ENCODE results near the gene RAB27B. TPM values are rescaled to one million over a fixed set of nuclear protein-coding genes. Genes with fewer than 3 reads are reported as not detected.
"Not testable (repeated sequence)": the region's sequence is repeated elsewhere in the genome, so short reads cannot be mapped to it uniquely, and the experiment has no call there.

RAB27B gene
- total RNA-seq, 1 experiment from 2014 or later: 1.1 TPM

DNA sequence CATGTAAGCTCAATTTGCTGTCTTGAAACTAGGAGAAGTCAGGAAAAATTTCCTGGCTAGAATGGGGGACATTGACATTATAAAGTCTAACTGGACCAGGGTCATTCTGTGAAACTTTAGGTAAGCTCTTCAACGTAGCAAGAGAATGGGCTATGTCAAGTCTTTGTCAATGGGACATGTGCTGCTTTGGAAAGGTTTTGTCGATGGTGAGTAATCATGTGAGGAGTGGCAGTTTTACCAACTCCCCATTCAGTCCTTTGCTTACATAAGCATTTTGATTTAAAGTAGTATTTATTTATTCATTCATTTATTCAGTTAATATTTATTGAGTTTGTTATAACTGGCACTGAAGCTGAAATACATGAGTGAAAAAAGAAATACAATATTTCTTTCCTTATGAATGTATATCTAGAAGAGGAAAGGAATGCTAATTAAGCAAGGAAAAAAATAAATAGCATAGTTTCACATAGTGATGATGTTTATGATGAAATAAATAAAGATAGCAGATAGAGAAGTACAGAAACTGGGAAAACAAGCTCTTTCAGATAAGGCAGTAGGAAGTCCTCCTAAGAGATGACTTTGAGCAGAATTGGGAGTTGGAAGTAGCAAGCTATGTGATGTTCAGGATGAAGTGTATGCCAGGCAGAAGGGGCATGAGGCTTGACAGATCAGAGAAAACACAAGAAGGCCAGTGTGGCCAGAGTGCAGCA is 25.4 kb upstream of the RAB27B start:
- H3K4me1 ChIP-seq (replicated peaks): peaks cover 5% of the 10 kb centered on the region; the same call in 1 of the 2 replicates
- H3K27me3 ChIP-seq (replicated peaks): no peaks in the 10 kb centered on the region
- DNase-seq (ENCODE audit: low read depth in 1 of 2, low spot score in 2 of 2): no peak
- H3K27ac ChIP-seq: no peak overlapping the region
- no peak overlapping the region for H3K4me3 ChIP-seq
- H3K9me3 ChIP-seq (replicated peaks): no peaks in the 10 kb centered on the region
- H3K36me3 ChIP-seq: no peaks in the 10 kb centered on the region

DNA sequence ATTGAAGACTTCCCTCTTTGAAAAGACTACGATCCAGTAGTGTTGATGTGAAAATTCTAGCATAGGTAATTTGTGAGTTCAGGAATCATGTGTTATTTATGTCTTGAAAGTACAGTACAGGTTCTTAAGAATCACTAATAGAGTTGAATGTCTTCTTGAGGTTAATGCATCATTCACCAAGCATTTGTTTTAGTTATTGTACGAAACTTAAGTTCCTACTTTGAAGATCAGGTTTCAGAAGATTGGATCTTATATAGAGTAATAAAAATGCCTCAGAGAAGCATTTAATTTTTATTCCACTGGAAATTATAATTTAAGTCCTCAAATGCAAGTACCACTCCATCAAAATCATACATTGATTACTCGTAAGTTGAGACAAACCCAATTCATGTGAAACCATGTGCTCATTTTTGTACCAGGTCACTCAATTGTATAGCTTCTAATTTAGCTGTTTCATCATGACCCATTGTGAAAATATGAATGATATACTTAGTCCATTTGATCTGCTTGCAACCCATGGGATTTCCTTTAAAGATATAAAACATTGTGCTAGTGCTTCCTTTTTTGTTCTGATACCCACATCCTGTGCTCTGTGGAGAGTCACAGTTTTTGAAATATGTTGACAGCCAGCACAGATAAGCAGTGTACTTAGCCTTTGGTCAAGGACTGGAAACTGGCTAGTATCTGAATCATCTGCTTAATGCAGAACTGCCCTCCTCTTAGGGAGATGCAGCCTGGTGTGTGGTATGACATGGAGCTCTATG is 22.5 kb upstream of the RAB27B start:
- no peak overlapping the region for H3K27ac ChIP-seq

GRCh38 chr18:54806526-54806925 is 21.8 kb upstream of the RAB27B start:
- Histone ChIP-seq H3K27ac (no peak overlapping the region), H3K36me3 (no peaks in the 10 kb centered on the region), H3K9me3 (replicated peaks) (no peaks in the 10 kb centered on the region), H3K4me3 (no peak overlapping the region), H3K27me3 (replicated peaks) (no peaks in the 10 kb centered on the region), H3K4me1 (replicated peaks) (peaks cover 5% of the 10 kb centered on the region; the same call in 1 of the 2 replicates)
- no peak for DNase-seq (ENCODE audit: low read depth in 1 of 2, low spot score in 2 of 2)

More for the DNA sequence above, 22.5 kb upstream of the RAB27B start:
- no peaks in the 10 kb centered on the region for H3K9me3 ChIP-seq (replicated peaks)
- no peaks in the 10 kb centered on the region for H3K27me3 ChIP-seq (replicated peaks)
- no peak for DNase-seq (ENCODE audit: low read depth in 1 of 2, low spot score in 2 of 2)
- H3K4me3 ChIP-seq: no peak overlapping the region
- H3K4me1 ChIP-seq (replicated peaks): peaks cover 5% of the 10 kb centered on the region; the same call in 1 of the 2 replicates
- H3K36me3 ChIP-seq: no peaks in the 10 kb centered on the region

- DNase-seq (ENCODE audit: low read depth in 1 of 2, low spot score in 2 of 2): no peak
- H3K4me3 ChIP-seq: no peak overlapping the region
- no peak overlapping the region for H3K27ac ChIP-seq
- H3K36me3 ChIP-seq: no peaks in the 10 kb centered on the region
- H3K9me3 ChIP-seq (replicated peaks): no peaks in the 10 kb centered on the region
- H3K27me3 ChIP-seq (replicated peaks): no peaks in the 10 kb centered on the region
- H3K4me1 ChIP-seq (replicated peaks): peaks cover 5% of the 10 kb centered on the region; the same call in 1 of the 2 replicates
Measured at GRCh38 chr18:54807303-54807702, 21.0 kb upstream of the RAB27B start.

- DNase-seq (ENCODE audit: low read depth in 1 of 2, low spot score in 2 of 2); H3K27me3 ChIP-seq (replicated peaks); H3K9me3 ChIP-seq (replicated peaks); H3K4me3 ChIP-seq; H3K27ac ChIP-seq; H3K36me3 ChIP-seq; H3K4me1 ChIP-seq (replicated peaks): not testable (repeated sequence)
Measured at GRCh38 chr18:54810662-54811061, 17.6 kb upstream of the RAB27B start.

- DNase-seq (ENCODE audit: low read depth in 1 of 2, low spot score in 2 of 2): no peak
- H3K27ac ChIP-seq: no peak overlapping the region
- no peak overlapping the region for H3K4me3 ChIP-seq
- H3K9me3 ChIP-seq (replicated peaks): no peaks in the 10 kb centered on the region
- no peaks in the 10 kb centered on the region for H3K4me1 ChIP-seq (replicated peaks)
- no peaks in the 10 kb centered on the region for H3K27me3 ChIP-seq (replicated peaks)
- H3K36me3 ChIP-seq: no peaks in the 10 kb centered on the region
Measured at GRCh38 chr18:54812885-54813284, 15.4 kb upstream of the RAB27B start.

- Histone ChIP-seq H3K4me3 (no peak overlapping the region), H3K4me1 (replicated peaks) (no peaks in the 10 kb centered on the region), H3K27ac (no peak overlapping the region), H3K36me3 (no peaks in the 10 kb centered on the region), H3K9me3 (replicated peaks) (no peaks in the 10 kb centered on the region), H3K27me3 (replicated peaks) (no peaks in the 10 kb centered on the region)
- no peak for DNase-seq (ENCODE audit: low read depth in 1 of 2, low spot score in 2 of 2)
Measured at GRCh38 chr18:54813305-54813704, 15.0 kb upstream of the RAB27B start.

DNA sequence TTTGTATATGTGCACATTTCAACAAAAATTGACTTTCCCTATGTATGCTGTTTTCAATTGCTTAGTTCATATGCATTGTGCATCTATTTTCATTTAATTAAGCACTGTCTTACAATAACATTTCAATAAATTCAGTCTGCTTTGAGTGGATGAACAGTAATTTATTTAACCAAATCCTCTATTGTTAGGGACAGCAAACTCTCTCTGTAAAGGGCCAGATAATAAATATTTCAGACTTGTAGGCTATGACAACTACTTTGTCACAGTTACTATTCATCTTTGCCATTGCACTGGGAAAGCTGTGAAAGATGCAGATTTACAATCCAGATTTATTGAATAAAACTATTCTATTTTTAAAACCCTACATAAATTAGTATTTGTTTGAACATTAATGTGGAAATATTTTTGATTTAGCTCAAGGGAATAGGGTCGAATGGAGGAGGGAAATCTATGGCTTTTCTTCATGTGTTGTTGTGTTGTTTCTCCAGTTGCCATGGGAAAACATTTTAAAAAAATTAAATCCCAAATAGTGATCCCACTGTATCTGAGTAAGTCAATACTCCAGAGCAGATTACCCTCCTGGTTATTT is 14.2 kb upstream of the RAB27B start:
- Histone ChIP-seq H3K27me3 (replicated peaks) (no peaks in the 10 kb centered on the region), H3K27ac (no peak overlapping the region), H3K9me3 (replicated peaks) (no peaks in the 10 kb centered on the region), H3K36me3 (no peaks in the 10 kb centered on the region), H3K4me1 (replicated peaks) (no peaks in the 10 kb centered on the region), H3K4me3 (no peak overlapping the region)
- DNase-seq (ENCODE audit: low read depth in 1 of 2, low spot score in 2 of 2): no peak

- Histone ChIP-seq H3K4me1 (replicated peaks) (no peaks in the 10 kb centered on the region), H3K4me3 (no peak overlapping the region), H3K27ac (no peak overlapping the region), H3K36me3 (no peaks in the 10 kb centered on the region), H3K9me3 (replicated peaks) (no peaks in the 10 kb centered on the region), H3K27me3 (replicated peaks) (no peaks in the 10 kb centered on the region)
- no peak for DNase-seq (ENCODE audit: low read depth in 1 of 2, low spot score in 2 of 2)
Measured at GRCh38 chr18:54815086-54815485, 13.2 kb upstream of the RAB27B start.

DNA sequence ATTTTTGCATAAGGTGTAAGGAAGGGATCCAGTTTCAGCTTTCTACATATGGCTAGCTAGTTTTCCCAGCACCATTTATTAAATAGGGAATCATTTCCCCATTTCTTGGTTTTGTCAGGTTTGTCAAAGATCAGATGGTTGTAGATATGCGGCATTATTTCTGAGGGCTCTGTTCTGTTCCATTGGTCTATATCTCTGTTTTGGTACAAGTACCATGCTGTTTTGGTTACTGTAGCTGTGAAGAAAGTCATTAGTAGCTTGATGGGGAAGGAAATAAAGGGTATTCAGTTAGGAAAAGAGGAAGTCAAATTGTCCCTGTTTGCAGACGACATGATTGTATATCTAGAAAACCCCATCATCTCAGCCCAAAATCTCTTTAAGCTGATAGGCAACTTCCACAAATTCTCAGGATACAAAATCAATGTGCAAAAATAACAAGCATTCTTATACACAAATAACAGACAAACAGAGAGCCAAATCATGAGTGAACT is 7.4 kb upstream of the RAB27B start:
- not testable (repeated sequence) for H3K36me3 ChIP-seq; DNase-seq (ENCODE audit: low read depth in 1 of 2, low spot score in 2 of 2); H3K9me3 ChIP-seq (replicated peaks); H3K27ac ChIP-seq; H3K4me3 ChIP-seq; H3K27me3 ChIP-seq (replicated peaks); H3K4me1 ChIP-seq (replicated peaks)

GRCh38 chr18:54822872-54823845 is 5.1 kb upstream of the RAB27B start:
- Histone ChIP-seq H3K27ac (no peak overlapping the region), H3K4me1 (replicated peaks) (peaks cover 5% of the 10 kb centered on the region), H3K36me3 (no peaks in the 10 kb centered on the region), H3K27me3 (replicated peaks) (no peaks in the 10 kb centered on the region), H3K9me3 (replicated peaks) (no peaks in the 10 kb centered on the region), H3K4me3 (no peak overlapping the region)
- DNase-seq (ENCODE audit: low read depth in 1 of 2, low spot score in 2 of 2): no peak

- H3K27ac ChIP-seq: no peak overlapping the region
- H3K4me1 ChIP-seq (replicated peaks): peaks cover 16% of the 10 kb centered on the region
- no peaks in the 10 kb centered on the region for H3K27me3 ChIP-seq (replicated peaks)
- no peak overlapping the region for H3K4me3 ChIP-seq
- H3K36me3 ChIP-seq: no peaks in the 10 kb centered on the region
- no peak for DNase-seq (ENCODE audit: low read depth in 1 of 2, low spot score in 2 of 2)
- no peaks in the 10 kb centered on the region for H3K9me3 ChIP-seq (replicated peaks)
Measured at GRCh38 chr18:54824761-54825160, 3.5 kb upstream of the RAB27B start.

- no peak for DNase-seq (ENCODE audit: low read depth in 1 of 2, low spot score in 2 of 2)
- Histone ChIP-seq H3K27ac (no peak overlapping the region), H3K9me3 (replicated peaks) (no peaks in the 10 kb centered on the region), H3K4me1 (replicated peaks) (peaks cover 16% of the 10 kb centered on the region), H3K27me3 (replicated peaks) (no peaks in the 10 kb centered on the region), H3K4me3 (no peak overlapping the region), H3K36me3 (no peaks in the 10 kb centered on the region)
Measured at GRCh38 chr18:54825601-54826344, 2.5 kb upstream of the RAB27B start.

All from SJSA1 (cell line).